Mesothelial cell of epicardium (in vitro differentiated cells): ENCODE measurements around the gene LRRC4B. TPM values are rescaled to one million over a fixed set of nuclear protein-coding genes. Genes with fewer than 3 reads are reported as not detected.
A peak's percentile ranks its signal among the peaks of the same experiment; 100 is the strongest.

ENCODE experiments used
- DNase-seq, 2 experiments: peaks; one replicate each; pipeline ENCODE4 v3.0.0; 2021; ENCODE audit warnings: low spot score in 2 of 2; ENCODE audit not compliant: unreplicated experiment in 2 of 2
- H3K27ac Mint-ChIP-seq: 2 replicates; pipeline ENCODE4 v1.8.0; 2021; ENCODE audit warnings: mixed read lengths
- H3K27me3 Mint-ChIP-seq: 2 replicates; pipeline ENCODE4 v1.8.0; 2021; ENCODE audit warnings: low read depth, mixed read lengths
- H3K36me3 Mint-ChIP-seq: 2 replicates; pipeline ENCODE4 v1.8.0; 2021; ENCODE audit warnings: mixed read lengths
- H3K4me1 Mint-ChIP-seq: 2 replicates; pipeline ENCODE4 v1.8.0; 2021; ENCODE audit warnings: mixed read lengths
- H3K4me3 Mint-ChIP-seq: 2 replicates; pipeline ENCODE4 v1.8.0; 2021; ENCODE audit warnings: mild to moderate bottlenecking, moderate library complexity, mixed read lengths
- H3K9me3 Mint-ChIP-seq: 2 replicates; pipeline ENCODE4 v1.8.0; 2021; ENCODE audit warnings: mixed read lengths
- total RNA-seq: library from RNA; stranded (reverse); gene quantifications from 3 replicates; pipeline ENCODE4 v1.2.1, GENCODE V29; 2021
- TF ChIP-seq, protein P1 (sequence below): fragments of 200-600 bp; sonication (generic); IDR thresholded peaks from one replicate; pipeline ENCODE4 v1.5.0; 2021; ENCODE audit warnings: antibody characterized with exemption; ENCODE audit not compliant: unreplicated experiment

Gene LRRC4B
- total RNA-seq, 1 donor from 2014 or later = 16.3 TPM

DNA sequence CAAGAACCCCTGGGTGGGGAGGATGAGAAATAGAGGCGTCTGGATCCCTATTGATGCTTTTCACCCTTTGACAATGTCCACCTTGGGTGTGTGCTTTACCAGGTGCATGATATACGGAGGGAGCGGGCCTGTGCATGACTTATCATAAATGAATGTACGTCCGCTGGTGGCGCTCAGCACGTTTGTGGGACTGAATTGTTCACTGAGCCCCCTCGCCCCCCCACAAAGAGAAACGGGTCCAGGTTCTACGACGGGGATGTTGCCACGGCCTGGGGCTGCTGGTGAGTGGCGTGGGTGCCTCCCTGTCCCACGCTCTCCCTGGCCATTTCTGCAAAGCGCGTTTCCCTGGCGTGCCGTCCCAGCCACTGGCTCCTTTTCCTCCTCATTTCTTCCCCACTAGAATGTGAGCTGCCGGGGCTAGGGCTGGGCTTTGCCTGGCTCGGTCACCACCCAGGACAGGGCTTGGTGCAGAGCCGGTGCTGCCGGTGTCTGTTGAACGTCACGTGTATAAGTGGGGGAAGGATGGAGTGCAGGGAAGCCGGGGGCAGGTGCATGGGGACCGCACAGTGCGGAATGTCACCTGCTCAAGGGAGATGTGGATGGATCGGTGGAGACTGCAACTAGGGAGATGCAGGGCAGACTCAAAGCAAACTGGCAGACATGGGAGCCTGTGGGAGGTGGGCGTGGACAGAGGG, 21.6 kb downstream of the LRRC4B start:
- Mint-ChIP-seq H3K4me3 (no peak overlapping the region), H3K27ac (no peak overlapping the region), H3K27me3 (peaks cover 43% of the 10 kb centered on the region), H3K36me3 (no peaks in the 10 kb centered on the region), H3K9me3 (no peaks in the 10 kb centered on the region), H3K4me1 (peaks cover 5% of the 10 kb centered on the region)
- TF ChIP-seq, protein P1, sequence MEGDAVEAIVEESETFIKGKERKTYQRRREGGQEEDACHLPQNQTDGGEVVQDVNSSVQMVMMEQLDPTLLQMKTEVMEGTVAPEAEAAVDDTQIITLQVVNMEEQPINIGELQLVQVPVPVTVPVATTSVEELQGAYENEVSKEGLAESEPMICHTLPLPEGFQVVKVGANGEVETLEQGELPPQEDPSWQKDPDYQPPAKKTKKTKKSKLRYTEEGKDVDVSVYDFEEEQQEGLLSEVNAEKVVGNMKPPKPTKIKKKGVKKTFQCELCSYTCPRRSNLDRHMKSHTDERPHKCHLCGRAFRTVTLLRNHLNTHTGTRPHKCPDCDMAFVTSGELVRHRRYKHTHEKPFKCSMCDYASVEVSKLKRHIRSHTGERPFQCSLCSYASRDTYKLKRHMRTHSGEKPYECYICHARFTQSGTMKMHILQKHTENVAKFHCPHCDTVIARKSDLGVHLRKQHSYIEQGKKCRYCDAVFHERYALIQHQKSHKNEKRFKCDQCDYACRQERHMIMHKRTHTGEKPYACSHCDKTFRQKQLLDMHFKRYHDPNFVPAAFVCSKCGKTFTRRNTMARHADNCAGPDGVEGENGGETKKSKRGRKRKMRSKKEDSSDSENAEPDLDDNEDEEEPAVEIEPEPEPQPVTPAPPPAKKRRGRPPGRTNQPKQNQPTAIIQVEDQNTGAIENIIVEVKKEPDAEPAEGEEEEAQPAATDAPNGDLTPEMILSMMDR = no peak
- DNase-seq = no peak

DNA sequence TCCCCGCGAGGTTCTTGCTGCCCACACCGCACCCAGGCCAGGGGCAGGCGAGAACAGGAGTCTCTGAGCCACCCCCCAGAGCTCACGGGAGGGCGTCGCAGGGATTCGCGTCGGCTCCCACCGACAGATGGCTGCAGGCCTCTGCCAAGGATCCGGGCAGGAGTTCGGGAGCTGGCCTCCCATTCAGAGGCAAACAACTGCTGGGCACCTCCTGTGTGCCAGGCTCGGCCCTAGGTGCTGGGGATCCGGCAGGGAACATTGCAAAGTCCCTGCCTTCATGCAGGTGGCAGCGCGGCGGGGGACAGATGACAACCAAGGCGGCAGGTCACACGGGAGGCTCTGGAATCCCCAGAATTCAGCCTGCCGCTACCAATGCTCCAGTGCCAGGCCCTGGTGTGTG, 25.3 kb downstream of the LRRC4B start:
- H3K27ac Mint-ChIP-seq = no peak overlapping the region
- no peak for DNase-seq
- no peak overlapping the region for H3K4me3 Mint-ChIP-seq
- no peaks in the 10 kb centered on the region for H3K36me3 Mint-ChIP-seq
- TF ChIP-seq, protein P1 = no peak
- no peaks in the 10 kb centered on the region for H3K4me1 Mint-ChIP-seq
- peaks cover 18% of the 10 kb centered on the region for H3K27me3 Mint-ChIP-seq
- H3K9me3 Mint-ChIP-seq = no peaks in the 10 kb centered on the region

DNA sequence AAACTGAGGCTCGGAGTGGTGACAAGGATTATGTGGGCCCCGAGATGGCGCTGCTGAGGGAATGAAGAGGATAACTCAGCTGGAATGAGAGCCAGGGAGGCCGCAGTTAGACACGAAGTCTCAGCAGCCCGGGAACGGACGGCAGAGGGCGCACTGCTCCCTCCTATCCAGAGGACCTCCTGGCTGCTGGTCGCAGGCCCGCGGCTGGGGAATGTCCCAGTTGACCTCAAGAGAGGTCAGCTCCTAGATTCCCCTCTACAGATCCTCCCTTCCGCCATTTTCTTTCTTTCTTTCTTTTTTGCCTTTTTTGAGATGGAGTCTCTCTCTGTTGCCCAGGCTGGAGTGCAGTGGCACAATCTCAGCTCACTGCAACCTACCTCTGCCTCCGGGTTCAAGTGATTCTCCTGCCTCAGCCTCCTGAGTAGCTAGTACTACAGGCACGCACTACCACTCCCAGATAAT, 30.4 kb downstream of the LRRC4B start:
- H3K9me3 Mint-ChIP-seq = peaks cover 13% of the 10 kb centered on the region
- TF ChIP-seq, protein P1 = peak; percentile 54
- H3K4me1 Mint-ChIP-seq = no peaks in the 10 kb centered on the region
- peak; percentile 65 to 84 for DNase-seq
- peaks cover 8% of the 10 kb centered on the region for H3K36me3 Mint-ChIP-seq
- H3K4me3 Mint-ChIP-seq = no peak overlapping the region
- no peak overlapping the region for H3K27ac Mint-ChIP-seq
- H3K27me3 Mint-ChIP-seq = peaks cover 2% of the 10 kb centered on the region

DNA sequence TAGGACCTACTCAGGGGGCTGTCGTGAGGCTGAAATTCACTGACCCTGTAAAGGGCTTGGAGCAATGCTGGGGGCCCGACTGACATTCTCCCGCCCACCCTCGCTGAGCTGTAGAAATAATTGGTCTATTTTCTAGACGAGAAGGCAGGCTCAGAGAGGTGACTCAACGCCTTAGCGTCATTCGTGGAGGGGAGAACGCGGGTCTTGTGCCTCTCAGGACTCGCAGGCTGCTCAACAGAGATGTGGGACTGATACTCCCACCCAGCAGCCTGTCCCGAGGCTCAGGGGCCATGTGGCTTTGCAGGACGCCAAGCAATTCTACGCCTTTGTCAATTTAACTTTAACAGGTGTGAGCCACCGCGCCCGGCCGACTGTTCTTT, 30.9 kb downstream of the LRRC4B start:
- TF ChIP-seq, protein P1 = no peak
- no peaks in the 10 kb centered on the region for H3K4me1 Mint-ChIP-seq
- no peak overlapping the region for H3K4me3 Mint-ChIP-seq
- no peak overlapping the region for H3K27ac Mint-ChIP-seq
- H3K9me3 Mint-ChIP-seq = peaks cover 18% of the 10 kb centered on the region
- DNase-seq = no peak
- H3K27me3 Mint-ChIP-seq = peaks cover 3% of the 10 kb centered on the region
- H3K36me3 Mint-ChIP-seq = peaks cover 12% of the 10 kb centered on the region

DNA sequence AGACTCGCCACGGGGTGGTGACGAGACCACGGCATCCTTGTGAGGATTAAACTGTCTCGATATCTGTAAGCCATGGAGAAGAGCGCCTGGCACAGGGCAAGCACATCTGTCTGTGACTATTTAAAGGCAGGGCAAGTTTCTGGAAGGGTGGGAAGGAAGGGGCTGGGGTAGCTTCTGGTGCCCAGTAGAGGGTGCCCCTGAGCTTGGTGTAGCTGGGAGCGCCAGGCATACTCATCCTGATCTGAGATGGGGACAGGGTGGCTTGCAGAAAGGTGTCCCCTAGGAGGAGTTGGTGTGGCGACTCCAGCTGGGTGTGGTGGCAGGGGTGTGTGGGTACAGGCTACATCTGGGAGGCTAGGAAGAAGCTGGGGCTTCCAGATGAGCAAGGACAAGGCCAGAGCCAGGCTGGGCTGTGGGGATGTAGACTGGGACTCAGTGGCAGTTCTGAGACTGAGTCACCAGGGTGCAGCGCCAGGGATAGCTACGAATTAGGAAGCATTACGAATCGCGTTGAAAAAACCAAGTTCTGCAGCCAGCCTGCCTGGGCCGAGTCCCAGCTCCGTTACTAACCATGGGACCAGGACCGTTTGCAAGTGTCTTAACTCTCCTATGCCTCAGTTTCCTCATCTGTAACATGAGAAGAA, 31.5 kb downstream of the LRRC4B start:
- Mint-ChIP-seq H3K36me3 (peaks cover 14% of the 10 kb centered on the region), H3K4me1 (no peaks in the 10 kb centered on the region), H3K4me3 (no peak overlapping the region), H3K27ac (no peak overlapping the region), H3K27me3 (peaks cover 5% of the 10 kb centered on the region), H3K9me3 (peaks cover 20% of the 10 kb centered on the region)
- DNase-seq = no peak
- TF ChIP-seq, protein P1 = no peak
